WI38 (cell line): ENCODE data around the gene SLC16A7.

Source experiments
- H3K4me3 ChIP-seq: 2 replicates; pipeline ENCODE4 v1.5.1; 2011; ENCODE audit warnings: low read depth, mild to moderate bottlenecking, control low read depth, low read length
- TF ChIP-seq, protein P1 (sequence below): IDR thresholded peaks from 2 replicates; pipeline ENCODE4 v1.5.1; 2012; ENCODE audit warnings: low read depth, mild to moderate bottlenecking, control low read depth, low read length

The SLC16A7 gene

DNA sequence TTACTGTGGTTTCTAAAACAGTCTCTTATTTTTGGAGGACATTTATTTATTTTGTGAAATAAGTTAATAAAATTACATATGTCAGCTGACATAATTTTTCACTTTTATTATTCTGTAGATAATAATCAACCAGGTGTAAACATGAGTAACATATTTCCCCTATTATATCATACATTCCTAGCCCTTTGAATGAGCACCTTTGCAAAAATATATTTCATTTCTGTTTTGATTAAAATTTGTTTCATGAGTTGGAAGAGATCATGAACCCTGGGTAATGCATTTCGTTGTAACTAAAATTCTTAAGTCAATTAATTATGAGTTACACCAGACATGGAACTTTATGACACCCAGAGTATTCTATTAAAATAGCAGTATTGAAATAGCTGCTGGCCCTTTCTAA lies 56.3 kb downstream of the SLC16A7 start:
- TF ChIP-seq, protein P1, sequence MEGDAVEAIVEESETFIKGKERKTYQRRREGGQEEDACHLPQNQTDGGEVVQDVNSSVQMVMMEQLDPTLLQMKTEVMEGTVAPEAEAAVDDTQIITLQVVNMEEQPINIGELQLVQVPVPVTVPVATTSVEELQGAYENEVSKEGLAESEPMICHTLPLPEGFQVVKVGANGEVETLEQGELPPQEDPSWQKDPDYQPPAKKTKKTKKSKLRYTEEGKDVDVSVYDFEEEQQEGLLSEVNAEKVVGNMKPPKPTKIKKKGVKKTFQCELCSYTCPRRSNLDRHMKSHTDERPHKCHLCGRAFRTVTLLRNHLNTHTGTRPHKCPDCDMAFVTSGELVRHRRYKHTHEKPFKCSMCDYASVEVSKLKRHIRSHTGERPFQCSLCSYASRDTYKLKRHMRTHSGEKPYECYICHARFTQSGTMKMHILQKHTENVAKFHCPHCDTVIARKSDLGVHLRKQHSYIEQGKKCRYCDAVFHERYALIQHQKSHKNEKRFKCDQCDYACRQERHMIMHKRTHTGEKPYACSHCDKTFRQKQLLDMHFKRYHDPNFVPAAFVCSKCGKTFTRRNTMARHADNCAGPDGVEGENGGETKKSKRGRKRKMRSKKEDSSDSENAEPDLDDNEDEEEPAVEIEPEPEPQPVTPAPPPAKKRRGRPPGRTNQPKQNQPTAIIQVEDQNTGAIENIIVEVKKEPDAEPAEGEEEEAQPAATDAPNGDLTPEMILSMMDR: no peak
- H3K4me3 ChIP-seq: no peak overlapping the region

DNA sequence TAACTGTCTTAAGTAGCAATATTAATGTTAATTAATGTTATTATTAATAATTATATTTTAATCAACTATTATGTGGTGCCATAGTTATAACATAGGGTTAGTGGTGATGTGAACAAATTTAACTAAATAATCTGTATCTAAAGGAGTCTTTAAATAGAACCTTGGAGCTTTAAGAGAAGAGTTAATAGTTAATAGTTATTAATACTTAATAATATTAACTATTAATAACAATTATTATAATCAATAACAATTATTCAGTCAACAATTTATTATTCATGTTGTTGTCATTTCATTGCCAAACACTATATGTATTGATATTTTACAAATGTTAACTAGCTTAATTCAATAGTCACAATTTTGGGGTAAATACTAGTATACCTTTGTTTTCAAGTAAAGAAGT lies 58.2 kb downstream of the SLC16A7 start:
- TF ChIP-seq, protein P1: no peak
- no peak overlapping the region for H3K4me3 ChIP-seq

DNA sequence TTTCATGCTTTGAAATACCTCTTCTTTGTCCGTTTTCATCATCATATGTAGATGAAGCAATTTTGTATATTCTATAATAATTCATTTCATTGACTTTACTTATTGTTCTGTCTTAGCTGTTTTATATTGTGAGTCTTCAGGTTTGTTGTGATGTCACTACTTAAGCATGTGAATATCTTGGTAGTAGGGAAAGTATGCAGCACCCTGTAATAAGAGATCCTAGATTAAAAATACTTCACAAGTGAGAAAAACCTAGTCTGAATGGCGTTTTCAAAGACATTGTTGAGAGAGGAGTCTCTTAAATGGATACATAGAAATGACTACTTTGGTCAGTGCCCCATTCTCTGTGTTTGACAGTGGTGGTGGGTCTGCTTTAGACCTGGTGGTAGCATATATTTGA lies 61.4 kb downstream of the SLC16A7 start:
- TF ChIP-seq, protein P1: no peak
- H3K4me3 ChIP-seq: no peak overlapping the region

GRCh38 chr12:59657711-59658110 lies 61.9 kb downstream of the SLC16A7 start:
- TF ChIP-seq, protein P1: no peak
- no peak overlapping the region for H3K4me3 ChIP-seq

- TF ChIP-seq, protein P1: no peak
- H3K4me3 ChIP-seq: no peak overlapping the region
These were observed 64.3 kb downstream of the SLC16A7 start for GRCh38 chr12:59660148-59660547.

- TF ChIP-seq, protein P1: no peak
- no peak overlapping the region for H3K4me3 ChIP-seq
These were observed 65.2 kb downstream of the SLC16A7 start for GRCh38 chr12:59660921-59661597.

DNA sequence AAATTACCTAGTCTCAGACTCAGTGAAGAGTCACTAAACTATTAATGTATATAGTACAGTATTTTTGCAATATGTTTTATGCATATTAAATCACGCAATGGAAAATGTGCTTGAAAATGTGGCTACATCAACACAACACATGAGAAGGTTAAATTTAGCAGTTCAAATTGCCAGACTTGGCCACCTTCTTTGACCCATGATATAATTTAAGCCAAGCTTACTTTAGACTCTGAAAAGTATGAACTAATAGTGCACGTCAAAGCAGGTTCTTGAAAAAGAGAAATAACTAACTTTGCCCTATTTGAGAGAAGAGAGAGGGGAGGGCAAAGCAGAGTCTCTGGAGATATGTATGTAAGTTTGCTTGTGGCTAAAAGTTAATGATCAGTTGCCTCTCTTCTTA lies 68.7 kb downstream of the SLC16A7 start:
- TF ChIP-seq, protein P1: no peak
- H3K4me3 ChIP-seq: no peak overlapping the region
